Ovary (tissue), 9 donors: Measurements from ENCODE around the gene CACNG4. TPM values are rescaled to one million over a fixed set of nuclear protein-coding genes. Genes with fewer than 3 reads are reported as not detected.

Experiments
- DNase-seq, 5 donors: peaks; one replicate each; pipeline ENCODE4 v3.0.0-alpha.2; 2019 to 2020
- H3K27ac ChIP-seq, 2 donors: fragments of 200-600 bp; one replicate each; pipeline versions ENCODE4 v1.5.1 to v1.8.0; 2019 to 2022
- H3K27me3 ChIP-seq: fragments of 200-600 bp; one replicate; pipeline ENCODE4 v1.8.0; 2022
- H3K36me3 ChIP-seq: fragments of 200-600 bp; sonication (generic); one replicate; pipeline ENCODE4 v1.5.1; 2019
- H3K4me1 ChIP-seq: one replicate; pipeline ENCODE4 v1.8.1; 2013; ENCODE audit warnings: mild to moderate bottlenecking, moderate library complexity; ENCODE audit not compliant: insufficient read depth
- H3K4me3 ChIP-seq: fragments of 200-600 bp; sonication (generic); one replicate; pipeline ENCODE4 v1.5.1; 2017
- H3K9me3 ChIP-seq, 2 donors: fragments of 200-600 bp in 1 of 2; sonication (generic) in 1 of 2; one replicate each; pipeline versions ENCODE4 v1.5.1 to v1.8.1; 2013 to 2019; ENCODE audit warnings: mild to moderate bottlenecking in 1 of 2, moderate library complexity in 1 of 2
- CTCF ChIP-seq, 3 donors: fragments of 450-650 bp in 2 of 3; fragments of 200-600 bp in 1 of 3; IDR thresholded peaks; one replicate each; pipeline versions ENCODE4 v1.5.1 to v1.8.0; 2016 to 2022; ENCODE audit warnings: antibody characterized with exemption in 3 of 3, mild to moderate bottlenecking in 1 of 3
- EP300 ChIP-seq: sonication (generic); formaldehyde crosslinking; IDR thresholded peaks from one replicate; pipeline ENCODE4 v1.6.1; 2017; ENCODE audit warnings: antibody characterized with exemption
- POLR2A ChIP-seq: fragments of 450-650 bp; IDR thresholded peaks from one replicate; pipeline ENCODE4 v1.6.1; 2017; ENCODE audit warnings: antibody characterized with exemption, mild to moderate bottlenecking, moderate library complexity
- whole genome bisulfite sequencing, 3 donors: extraction: QIAGEN DNeasy Blood & Tissue Kit in 1 of 3; methylation state at CpG; one replicate each; pipeline versions ENCODE4 v1.1.5 to v1.1.7; 2013 to 2017; 5-methylcytosine and 5-hydroxymethylcytosine counted together
- intact Hi-C, 4 donors: fragments of 100-400 bp; cut with DNase I; formaldehyde crosslinking; loops; one replicate each; pipeline versions ENCODE4 v1.11.0 to v1.15.1; 2022 to 2023
- polyA plus RNA-seq, 2 donors: library from polyadenylated mRNA; stranded (reverse); fragments of 200-250 nt in 1 of 2; fragments of 350-450 nt in 1 of 2; fragmentation: Illumina TruSeq in 1 of 2; extraction: RNeasy Lipid Tissue Mini Kit (QIAGEN cat#74804) in 1 of 2; gene quantifications; one replicate each; pipeline ENCODE4 v1.2.3, GENCODE V29; 2013 to 2014
- total RNA-seq, 7 donors: library from RNA; depleted of rRNA in 2 of 7; stranded (reverse); fragments of >200 nt in 2 of 7; fragmentation: NEBNext Ultra II Directional in 3 of 7; extraction: Animal tissue kit (Norgen Biotek cat#: 25700) in 3 of 7; gene quantifications; one replicate each; pipeline versions ENCODE4 v1.1.0 to v1.2.4, GENCODE V29; 2016 to 2023
- donor health status: DM: no; HTN: no; CAD: no; lungs with moderate emphysema.
- donor health status: DM: no; HTN: no; CAD: no.
- donor health status: Bipolar disorder and iron deficiency.
- donor health status: DM: yes; HTN: yes; CAD: no.
- donor health status: DM: no; HTN: no; CAD: no.
- donor health status: DM: yes; HTN: yes; CAD: no.

Gene CACNG4
- total and polyA plus RNA-seq, 9 donors = 0.02 to 4.9 (median 0.22) TPM; not detected in 2

DNA sequence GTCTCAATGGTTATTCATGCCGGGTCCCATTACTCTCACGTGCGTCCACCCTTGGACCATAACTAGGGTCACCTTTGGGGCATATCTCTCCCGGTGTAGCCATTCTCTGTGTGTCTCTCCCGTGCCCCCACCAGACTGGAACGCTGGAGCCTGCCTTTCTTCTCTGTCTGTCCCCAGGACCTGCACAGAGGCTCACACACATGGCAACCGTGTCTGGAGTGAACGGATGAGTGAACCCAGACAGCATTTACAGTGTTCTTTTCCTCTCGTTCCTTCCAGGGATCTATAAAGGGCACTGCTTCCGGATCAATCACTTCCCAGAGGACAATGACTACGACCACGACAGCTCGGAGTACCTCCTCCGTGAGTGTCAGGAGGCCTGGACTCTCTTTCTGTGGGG, 53.4 kb downstream of the CACNG4 start:
- TF ChIP-seq CTCF (IDR thresholded peaks at IDR 0.05) (no peak), EP300 (no peak), POLR2A (no peak)
- Histone ChIP-seq H3K27me3 (no peaks in the 10 kb centered on the region), H3K36me3 (no peaks in the 10 kb centered on the region), H3K4me1 (no peaks in the 10 kb centered on the region), H3K4me3 (no peak overlapping the region), H3K9me3 (no peaks in the 10 kb centered on the region), H3K27ac (no peak overlapping the region)
- 87 to 91% (median 88%) methylated on average over 14 of the region's 14 CpGs for WGBS, 3 donors
- intact Hi-C loops = no loop called here
- DNase-seq = no peak

- intact Hi-C loops = no loop called here
- Histone ChIP-seq H3K4me3 (no peak overlapping the region), H3K27ac (no peak overlapping the region), H3K4me1 (no peaks in the 10 kb centered on the region), H3K27me3 (no peaks in the 10 kb centered on the region), H3K36me3 (no peaks in the 10 kb centered on the region), H3K9me3 (no peaks in the 10 kb centered on the region)
- WGBS, 3 donors = 90 to 92% (median 91%) methylated on average over 12 of the region's 12 CpGs
- no peak for DNase-seq
- no peak for TF ChIP-seq POLR2A
- TF ChIP-seq CTCF (IDR thresholded peaks at IDR 0.05) = no peak
- no peak for TF ChIP-seq EP300
These were observed 54.2 kb downstream of the CACNG4 start for GRCh38 chr17:67018471-67019434.

GRCh38 chr17:67019809-67020208, 55.3 kb downstream of the CACNG4 start:
- Histone ChIP-seq H3K36me3 (no peaks in the 10 kb centered on the region), H3K4me3 (no peak overlapping the region), H3K4me1 (no peaks in the 10 kb centered on the region), H3K9me3 (no peaks in the 10 kb centered on the region), H3K27ac (no peak overlapping the region), H3K27me3 (no peaks in the 10 kb centered on the region)
- TF ChIP-seq EP300 (no peak), CTCF (IDR thresholded peaks at IDR 0.05) (no peak)
- DNase-seq = no peak
- intact Hi-C loops = no loop called here
- 55 to 63% (median 56%) methylated on average over 8 of the region's 8 CpGs for WGBS, 3 donors

DNA sequence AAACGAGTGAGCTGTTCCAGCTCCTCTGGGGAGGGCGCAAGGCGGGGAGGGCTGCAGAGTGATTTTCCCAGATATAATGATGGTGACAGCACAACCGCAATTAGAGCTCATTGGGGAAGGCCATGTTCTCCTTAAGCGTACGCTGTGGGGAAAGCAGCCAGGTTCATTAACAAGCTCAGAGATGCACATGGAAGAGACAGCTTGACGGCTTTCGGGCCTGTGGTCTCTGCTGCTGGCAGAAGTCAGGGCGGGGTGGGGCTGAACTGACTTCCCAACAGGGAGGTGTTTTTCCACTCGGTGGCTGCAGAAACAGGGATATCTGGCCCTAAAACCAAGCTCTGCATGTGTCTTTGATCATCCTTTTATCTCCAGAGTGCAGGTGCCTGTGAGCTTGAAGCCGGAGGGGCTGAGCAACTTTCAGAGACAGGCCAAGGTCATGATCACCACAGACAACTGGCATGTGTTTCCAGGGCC, 55.8 kb downstream of the CACNG4 start:
- Histone ChIP-seq H3K4me1 (no peaks in the 10 kb centered on the region), H3K9me3 (no peaks in the 10 kb centered on the region), H3K27me3 (no peaks in the 10 kb centered on the region), H3K36me3 (no peaks in the 10 kb centered on the region), H3K4me3 (no peak overlapping the region), H3K27ac (no peak overlapping the region)
- 13 to 33% (median 17%) methylated on average over 11 of the region's 11 CpGs for WGBS, 3 donors
- intact Hi-C loops = no loop called here
- DNase-seq = no peak
- TF ChIP-seq EP300 = no peak
- TF ChIP-seq POLR2A = no peak
- no peak for TF ChIP-seq CTCF (IDR thresholded peaks at IDR 0.05)
